ENCODE measurements around the gene PACS2.
"Not testable (repeated sequence)": the region's sequence is repeated elsewhere in the genome, so short reads cannot be mapped to it uniquely, and the experiment has no call there.

PACS2 gene

GRCh38 chr14:105314287-105315200 lies at the start of gene PACS2:
TSS of gene PACS2 (plus strand) at chr14:105314748. CDS start at chr14:105314919, 171 bp downstream.
- DNase-seq (ENCODE audit: low read depth in 3 of 3), result peak; percentile 55 to 65 (median 64)

GRCh38 chr14:105267820-105268548 lies 46.6 kb upstream of the PACS2 start:
- DNase-seq (ENCODE audit: low read depth in 3 of 3), result no peak

GRCh38 chr14:105268736-105269354 lies 45.7 kb upstream of the PACS2 start:
- no peak for DNase-seq (ENCODE audit: low read depth in 3 of 3)

GRCh38 chr14:105269405-105269804 lies 45.1 kb upstream of the PACS2 start:
- DNase-seq (ENCODE audit: low read depth in 3 of 3), result no peak

- DNase-seq (ENCODE audit: low read depth in 3 of 3), result no peak
These were observed 43.2 kb upstream of the PACS2 start for GRCh38 chr14:105271224-105271890.

GRCh38 chr14:105272623-105273022 lies 41.9 kb upstream of the PACS2 start:
- no peak for DNase-seq (ENCODE audit: low read depth in 3 of 3)

GRCh38 chr14:105273062-105273461 lies 41.5 kb upstream of the PACS2 start:
- DNase-seq (ENCODE audit: low read depth in 3 of 3), result no peak

- DNase-seq (ENCODE audit: low read depth in 3 of 3), result no peak
These were observed 39.9 kb upstream of the PACS2 start for GRCh38 chr14:105274637-105275036.

GRCh38 chr14:105275267-105275946 lies 39.1 kb upstream of the PACS2 start:
- DNase-seq (ENCODE audit: low read depth in 3 of 3), result no peak

- DNase-seq (ENCODE audit: low read depth in 3 of 3), result not testable (repeated sequence)
These were observed 37.1 kb upstream of the PACS2 start for GRCh38 chr14:105277448-105277847.

GRCh38 chr14:105279642-105280361 lies 34.7 kb upstream of the PACS2 start:
- no peak for DNase-seq (ENCODE audit: low read depth in 3 of 3)

GRCh38 chr14:105280525-105280924 lies 34.0 kb upstream of the PACS2 start:
- DNase-seq (ENCODE audit: low read depth in 3 of 3), result no peak

GRCh38 chr14:105281371-105282097 lies 33.0 kb upstream of the PACS2 start:
- DNase-seq (ENCODE audit: low read depth in 3 of 3), result no peak

- no peak for DNase-seq (ENCODE audit: low read depth in 3 of 3)
These were observed 32.3 kb upstream of the PACS2 start for GRCh38 chr14:105282098-105282725.

GRCh38 chr14:105283028-105283427 lies 31.5 kb upstream of the PACS2 start:
- no peak for DNase-seq (ENCODE audit: low read depth in 3 of 3)

- DNase-seq (ENCODE audit: low read depth in 3 of 3), result no peak
These were observed 30.6 kb upstream of the PACS2 start for GRCh38 chr14:105283899-105284298.

GRCh38 chr14:105285174-105285573 lies 29.4 kb upstream of the PACS2 start:
- DNase-seq (ENCODE audit: low read depth in 3 of 3), result no peak

- no peak for DNase-seq (ENCODE audit: low read depth in 3 of 3)
These were observed 27.8 kb upstream of the PACS2 start for GRCh38 chr14:105286759-105287144.

Measured in stimulated activated CD4-positive, alpha-beta T cell treated with anti-CD3 and anti-CD28 coated beads, TNF-alpha, amount 100 ng/mL, for 4 hours (primary cell).